ENCODE data around the gene SAMD4A.

DNA sequence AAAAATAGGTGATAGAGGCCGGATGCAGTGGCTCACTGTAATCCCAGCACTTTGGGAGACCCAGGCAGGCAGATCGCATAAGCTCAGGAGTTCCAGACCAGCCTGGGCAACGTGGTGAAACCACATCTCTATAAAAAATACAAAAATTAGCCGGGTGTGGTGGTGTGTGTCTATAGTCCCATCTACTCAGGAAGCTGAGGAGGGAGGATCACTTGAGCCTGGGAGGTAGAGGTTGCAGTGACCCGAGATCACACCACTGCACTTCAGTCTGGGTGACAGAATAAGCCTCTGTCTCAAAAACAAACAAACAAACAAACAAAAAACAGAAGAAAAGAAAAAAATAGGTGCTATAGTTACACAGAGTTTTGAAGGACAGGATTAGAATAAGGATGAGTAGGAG is 142.1 kb downstream of the SAMD4A start:
- TF ChIP-seq CTCF (IDR thresholded peaks at IDR 0.05) (no peak), POLR2A (IDR thresholded peaks at IDR 0.05) (no peak)
